Transverse colon (tissue), 4 donors: ENCODE measurements around the gene CAMSAP1. TPM values are rescaled to one million over a fixed set of nuclear protein-coding genes. Genes with fewer than 3 reads are reported as not detected.
A peak's percentile ranks its signal among the peaks of the same experiment; 100 is the strongest.

ENCODE experiments used
- DNase-seq: peaks from one replicate; pipeline ENCODE4 v3.0.0-alpha.2; 2019
- H3K27ac ChIP-seq, 4 donors: fragments of 200-600 bp; sonication (generic); 2 replicates each; pipeline ENCODE4 v1.5.1; 2016 to 2018; ENCODE audit warnings: inconsistent platforms in 4 of 4
- H3K27me3 ChIP-seq: fragments of 200-600 bp; sonication (generic); 2 replicates; pipeline ENCODE4 v1.5.1; 2017; ENCODE audit warnings: inconsistent platforms
- H3K36me3 ChIP-seq, 4 donors: fragments of 200-600 bp; sonication (generic); 2 replicates each; pipeline ENCODE4 v1.5.1; 2017 to 2019; ENCODE audit warnings: inconsistent platforms in 4 of 4
- H3K4me1 ChIP-seq, 4 donors: fragments of 200-600 bp; sonication (generic); 2 replicates each; pipeline ENCODE4 v1.5.1; 2017 to 2020; ENCODE audit warnings: inconsistent platforms in 4 of 4
- H3K4me3 ChIP-seq, 4 donors: fragments of 200-600 bp; sonication (generic); 1 replicate in 1 of 4; 2 replicates in 3 of 4; pipeline versions ENCODE4 v1.5.1 to v1.6.1; 2017 to 2019; ENCODE audit warnings: inconsistent platforms in 4 of 4
- H3K9me3 ChIP-seq, 2 donors: fragments of 200-600 bp; sonication (generic); 2 replicates each; pipeline ENCODE4 v1.5.1; 2017 to 2019; ENCODE audit warnings: inconsistent platforms in 2 of 2
- CTCF ChIP-seq, 5 experiments: fragments of 200-600 bp in 3 of 5; fragments of 450-650 bp in 2 of 5; sonication (generic) in 3 of 5; IDR thresholded peaks; 1 replicate in 2 of 5; 2 replicates in 3 of 5; pipeline ENCODE4 v1.5.1; 2016 to 2017; ENCODE audit warnings: antibody characterized with exemption in 5 of 5, inconsistent platforms in 3 of 5, mild to moderate bottlenecking in 2 of 5, moderate library complexity in 1 of 5
- EP300 ChIP-seq: sonication (generic); formaldehyde crosslinking; IDR thresholded peaks from one replicate; pipeline ENCODE4 v1.6.1; 2017; ENCODE audit warnings: antibody characterized with exemption, low read depth
- POLR2A ChIP-seq: fragments of 450-650 bp; IDR thresholded peaks from one replicate; pipeline ENCODE4 v1.6.1; 2016; ENCODE audit warnings: antibody characterized with exemption, mild to moderate bottlenecking, moderate library complexity
- POLR2AphosphoS5 ChIP-seq, 3 donors: sonication (generic); formaldehyde crosslinking; IDR thresholded peaks; one replicate each; pipeline ENCODE4 v1.6.1; 2016; ENCODE audit warnings: antibody characterized with exemption in 3 of 3
- WGBS, 2 donors: methylation state at CpG; one replicate each; pipeline ENCODE4 v1.1.5; 2018; ENCODE audit warnings: low coverage in 1 of 2; 5-methylcytosine and 5-hydroxymethylcytosine counted together
- in situ Hi-C, 4 donors: fragments of 200-750 bp; cut with MboI; loops; one replicate each; pipeline versions ENCODE4 v1.15.0 to v1.15.1; 2017; ENCODE audit warnings: low sequenced_read_pairs in 3 of 4, low pct_ligation_motif_present in 1 of 4, low pct_unique_long_range_greater_than_20kb in 1 of 4
- intact Hi-C: fragments of 100-400 bp; cut with DNase I; formaldehyde crosslinking; loops from one replicate; pipeline ENCODE4 v1.15.1; 2023; ENCODE audit warnings: low total_unique reads
- total RNA-seq, 4 donors: library from RNA; depleted of rRNA; stranded (reverse); fragments of >200 nt; gene quantifications; one replicate each; pipeline ENCODE4 v1.1.0, GENCODE V29; 2016

Gene CAMSAP1
- total RNA-seq, 4 donors from 2014 or later: 17.3 to 88.0 (median 23.8) TPM

GRCh38 chr9:135790850-135791249 is 116.5 kb downstream of the CAMSAP1 start:
- H3K27ac ChIP-seq: no peak overlapping the region
- H3K9me3 ChIP-seq: no peaks in the 10 kb centered on the region
- H3K4me1 ChIP-seq: no peaks in the 10 kb centered on the region
- intact Hi-C loops: no loop called here
- H3K27me3 ChIP-seq: no peaks in the 10 kb centered on the region
- no peak for TF ChIP-seq POLR2AphosphoS5 (IDR thresholded peaks at IDR 0.05)
- no peak for DNase-seq
- in situ Hi-C loops: no loop called here
- H3K36me3 ChIP-seq: no peaks in the 10 kb centered on the region
- 66 to 75% methylated on average over 2 to 11 of the region's 11 CpGs for WGBS, 2 donors
- H3K4me3 ChIP-seq: no peak overlapping the region

GRCh38 chr9:135790356-135790755 is 117.0 kb downstream of the CAMSAP1 start:
- no peak overlapping the region for H3K4me3 ChIP-seq
- intact Hi-C loops (no loop called here), in situ Hi-C loops (no loop called here)
- DNase-seq: no peak
- no peaks in the 10 kb centered on the region for H3K36me3 ChIP-seq
- TF ChIP-seq EP300 (no peak), POLR2AphosphoS5 (IDR thresholded peaks at IDR 0.05) (no peak)
- no peak overlapping the region for H3K27ac ChIP-seq
- H3K4me1 ChIP-seq: no peaks in the 10 kb centered on the region
- H3K9me3 ChIP-seq: no peaks in the 10 kb centered on the region
- WGBS, 2 donors: 85% methylated on average over 9 of the region's 10 CpGs; no CpG with 5 or more reads in 1 of the 2 donors
- H3K27me3 ChIP-seq: no peaks in the 10 kb centered on the region

GRCh38 chr9:135789838-135790291 is 117.5 kb downstream of the CAMSAP1 start:
- Histone ChIP-seq H3K4me3 (no peak overlapping the region), H3K9me3 (no peaks in the 10 kb centered on the region), H3K27ac (no peak overlapping the region), H3K36me3 (no peaks in the 10 kb centered on the region), H3K4me1 (no peaks in the 10 kb centered on the region), H3K27me3 (no peaks in the 10 kb centered on the region)
- 90 to 96% methylated on average over 4 of the region's 13 CpGs for WGBS, 2 donors
- TF ChIP-seq EP300: no peak
- TF ChIP-seq CTCF (IDR thresholded peaks at IDR 0.05): no peak
- TF ChIP-seq POLR2A: no peak
- TF ChIP-seq POLR2AphosphoS5 (IDR thresholded peaks at IDR 0.05): no peak
- no peak for DNase-seq
- intact Hi-C loops: no loop called here
- in situ Hi-C loops: no loop called here

GRCh38 chr9:135788576-135789300 is 118.6 kb downstream of the CAMSAP1 start:
- intact Hi-C loops: no loop called here
- TF ChIP-seq EP300 (no peak), CTCF (IDR thresholded peaks at IDR 0.05) (no peak), POLR2A (no peak), POLR2AphosphoS5 (IDR thresholded peaks at IDR 0.05) (no peak)
- H3K4me1 ChIP-seq: no peaks in the 10 kb centered on the region
- 62% methylated on average over 33 of the region's 36 CpGs; no CpG with 5 or more reads in 1 of the 2 donors for WGBS, 2 donors
- DNase-seq: peak; percentile 30
- no peaks in the 10 kb centered on the region for H3K27me3 ChIP-seq
- in situ Hi-C loops: no loop called here
- H3K36me3 ChIP-seq: no peaks in the 10 kb centered on the region
- H3K9me3 ChIP-seq: no peaks in the 10 kb centered on the region
- H3K27ac ChIP-seq: no peak overlapping the region
- no peak overlapping the region for H3K4me3 ChIP-seq

GRCh38 chr9:135787776-135788575 is 119.4 kb downstream of the CAMSAP1 start:
- Histone ChIP-seq H3K27me3 (no peaks in the 10 kb centered on the region), H3K9me3 (no peaks in the 10 kb centered on the region), H3K4me1 (no peaks in the 10 kb centered on the region), H3K27ac (no peak overlapping the region), H3K4me3 (no peak overlapping the region), H3K36me3 (no peaks in the 10 kb centered on the region)
- intact Hi-C loops: no loop called here
- in situ Hi-C loops: no loop called here
- DNase-seq: no peak
- TF ChIP-seq CTCF (IDR thresholded peaks at IDR 0.05) (no peak), POLR2A (no peak), POLR2AphosphoS5 (IDR thresholded peaks at IDR 0.05) (no peak), EP300 (no peak)
- 80 to 88% methylated on average over 1 to 34 of the region's 38 CpGs for WGBS, 2 donors
